LNCaP clone FGC (cell line): ENCODE measurements around the gene MUC22.

ENCODE experiments used
- DNase-seq: peaks from one replicate; pipeline ENCODE4 v3.0.0-alpha.2; 2011; ENCODE audit warnings: low read depth
- H3K4me3 ChIP-seq: 2 replicates; pipeline ENCODE4 v1.5.1; 2011; ENCODE audit warnings: mild to moderate bottlenecking, low read depth, low read length, control low read depth
- TF ChIP-seq, protein P1 (sequence below): IDR thresholded peaks from 2 replicates; pipeline ENCODE4 v1.5.1; 2012; ENCODE audit warnings: mild to moderate bottlenecking; ENCODE audit not compliant: control insufficient read depth, insufficient read depth; ENCODE audit errors: extremely low read depth

MUC22 gene

DNA sequence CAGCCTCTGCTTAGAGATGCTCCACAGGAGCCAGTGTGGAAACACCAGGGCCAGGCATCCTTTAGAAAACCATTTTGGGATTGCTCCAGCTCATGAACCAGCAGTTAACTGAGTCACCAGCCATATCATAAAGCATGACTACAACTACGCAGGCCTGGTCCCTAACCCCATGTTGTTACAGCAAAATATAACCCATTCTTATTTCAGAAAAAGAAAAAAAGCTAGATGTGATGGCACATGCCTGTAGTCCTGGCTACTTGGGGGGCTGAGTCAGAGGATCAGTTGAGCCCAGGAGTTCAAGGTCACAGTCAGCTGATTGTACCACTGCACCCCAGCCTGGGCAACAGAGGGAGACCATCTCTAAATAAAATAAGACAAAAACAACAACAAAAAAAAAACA is 65.3 kb downstream of the MUC22 start:
- no peak overlapping the region for H3K4me3 ChIP-seq
- TF ChIP-seq, protein P1, sequence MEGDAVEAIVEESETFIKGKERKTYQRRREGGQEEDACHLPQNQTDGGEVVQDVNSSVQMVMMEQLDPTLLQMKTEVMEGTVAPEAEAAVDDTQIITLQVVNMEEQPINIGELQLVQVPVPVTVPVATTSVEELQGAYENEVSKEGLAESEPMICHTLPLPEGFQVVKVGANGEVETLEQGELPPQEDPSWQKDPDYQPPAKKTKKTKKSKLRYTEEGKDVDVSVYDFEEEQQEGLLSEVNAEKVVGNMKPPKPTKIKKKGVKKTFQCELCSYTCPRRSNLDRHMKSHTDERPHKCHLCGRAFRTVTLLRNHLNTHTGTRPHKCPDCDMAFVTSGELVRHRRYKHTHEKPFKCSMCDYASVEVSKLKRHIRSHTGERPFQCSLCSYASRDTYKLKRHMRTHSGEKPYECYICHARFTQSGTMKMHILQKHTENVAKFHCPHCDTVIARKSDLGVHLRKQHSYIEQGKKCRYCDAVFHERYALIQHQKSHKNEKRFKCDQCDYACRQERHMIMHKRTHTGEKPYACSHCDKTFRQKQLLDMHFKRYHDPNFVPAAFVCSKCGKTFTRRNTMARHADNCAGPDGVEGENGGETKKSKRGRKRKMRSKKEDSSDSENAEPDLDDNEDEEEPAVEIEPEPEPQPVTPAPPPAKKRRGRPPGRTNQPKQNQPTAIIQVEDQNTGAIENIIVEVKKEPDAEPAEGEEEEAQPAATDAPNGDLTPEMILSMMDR, result no peak
- no peak for DNase-seq

DNA sequence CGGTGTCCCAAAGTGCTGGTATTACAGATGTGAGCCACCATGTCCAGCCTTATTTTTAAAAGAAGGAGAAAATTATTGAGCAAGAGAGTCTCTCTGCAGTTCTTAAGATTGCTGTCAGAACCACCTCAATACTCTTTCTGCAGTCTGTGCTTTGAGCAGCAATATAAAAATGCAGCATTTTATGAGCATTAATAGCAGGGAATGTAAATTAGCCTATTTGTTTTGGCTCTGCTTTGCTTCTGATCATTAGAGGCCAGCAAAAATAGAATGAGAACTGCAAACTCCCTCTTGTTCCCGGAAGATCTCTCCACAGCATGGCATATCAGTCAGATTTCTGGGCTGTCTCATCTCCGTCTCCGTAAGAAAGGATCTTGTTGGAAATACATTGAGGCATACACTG is 66.3 kb downstream of the MUC22 start:
- TF ChIP-seq, protein P1, result no peak
- DNase-seq, result peak; percentile 80
- 0 out of 2 replicates have a peak overlapping the region, but pooled peaks have one; percentile 2 for H3K4me3 ChIP-seq

DNA sequence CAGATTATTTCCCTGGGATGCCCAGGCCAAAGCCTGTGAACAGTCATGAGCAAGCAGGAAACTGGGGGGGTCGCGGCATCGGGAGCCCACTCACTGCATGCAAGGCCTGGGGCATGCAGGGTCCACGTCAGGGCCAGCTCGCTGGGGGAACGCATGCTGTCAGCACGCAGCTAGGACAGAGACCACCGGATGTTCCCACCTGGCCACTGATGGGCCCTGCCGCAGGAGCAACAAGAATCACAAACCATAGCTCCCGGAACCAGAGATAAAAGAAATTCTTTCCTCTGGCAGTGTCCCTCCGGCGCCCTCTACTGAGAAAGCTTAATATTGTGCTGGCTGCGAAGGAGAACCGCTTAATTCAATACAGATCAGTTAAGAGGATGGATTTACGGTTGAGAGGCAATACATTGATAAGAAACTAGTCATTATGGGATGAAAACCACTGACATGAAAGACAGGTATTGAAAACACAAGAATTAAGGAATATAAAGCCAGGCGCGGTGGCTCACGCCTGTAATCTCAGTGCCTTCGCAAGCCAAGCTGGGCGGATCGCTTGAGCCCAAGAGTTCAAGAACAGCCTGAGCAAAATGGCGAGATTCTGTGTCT is 69.5 kb downstream of the MUC22 start:
- no peak for DNase-seq

DNA sequence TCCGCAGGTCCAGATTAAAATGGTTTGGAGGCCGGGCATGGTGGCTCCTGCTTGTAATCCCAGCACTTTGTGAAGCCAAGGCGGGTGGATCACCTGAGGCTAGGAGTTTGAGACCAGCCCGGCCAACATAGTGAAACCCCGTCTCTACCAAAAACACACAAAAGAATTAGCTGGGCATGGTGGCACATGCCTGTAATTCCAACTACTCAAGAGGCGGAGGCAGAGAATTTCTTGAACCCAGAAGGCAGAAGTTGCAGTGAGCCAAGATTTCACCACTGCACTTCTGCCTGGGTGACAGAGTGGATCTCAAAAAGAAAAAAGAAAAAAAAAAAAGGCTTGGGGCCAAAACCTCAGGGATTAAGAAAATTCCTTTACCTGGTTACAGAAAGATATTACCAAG is 71.6 kb downstream of the MUC22 start:
- DNase-seq, result no peak

More for the DNA sequence above, 69.5 kb downstream of the MUC22 start:
- H3K4me3 ChIP-seq, result no peak overlapping the region
- TF ChIP-seq, protein P1, result peak; percentile 78

DNA sequence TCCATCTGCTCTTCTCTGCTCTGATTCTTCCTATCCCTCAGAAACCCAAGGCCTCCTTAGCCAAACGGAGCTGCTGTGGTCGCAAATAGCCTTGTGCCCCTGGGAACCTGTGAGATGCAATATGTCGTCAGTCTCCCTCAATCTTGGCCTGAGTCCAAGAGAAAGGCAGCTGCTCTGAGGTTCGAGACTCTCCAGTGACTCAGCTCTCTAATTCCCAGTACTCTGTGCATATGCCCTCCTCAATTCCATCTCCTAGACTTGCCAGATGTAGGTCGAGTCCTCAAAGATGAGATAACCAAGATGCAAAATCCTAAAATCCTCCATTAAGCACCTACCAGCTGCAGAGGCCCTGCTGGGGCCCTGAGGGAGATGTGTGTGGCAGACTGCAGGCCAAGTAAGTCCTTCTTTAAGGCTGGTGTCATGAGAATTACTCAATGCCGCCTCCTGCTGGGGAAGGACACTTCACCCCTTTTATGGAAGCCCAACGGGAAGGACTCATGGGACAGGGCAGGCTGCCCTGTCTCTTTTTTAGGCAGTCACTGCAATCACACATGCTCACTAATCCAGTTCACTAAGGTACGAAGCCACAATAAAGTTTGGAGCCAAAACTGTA is 73.6 kb downstream of the MUC22 start:
- DNase-seq, result no peak
- TF ChIP-seq, protein P1, result peak; percentile 48
- H3K4me3 ChIP-seq, result no peak overlapping the region

More for the DNA sequence above, 71.6 kb downstream of the MUC22 start:
- TF ChIP-seq, protein P1, result no peak
- H3K4me3 ChIP-seq, result no peak overlapping the region
